ENCODE measurements around the gene GLP1R.

GRCh38 chr6:39021779-39022178 is 26.8 kb upstream of the GLP1R start:
- no peak for TF ChIP-seq CTCF (conservative IDR thresholded peaks at IDR 0.05; ENCODE audit: low read depth, low read length)
- no peak for TF ChIP-seq EZH2 (IDR thresholded peaks at IDR 0.05; ENCODE audit: borderline replicate concordance, low read depth, low read length, poor library complexity, severe bottlenecking)
